ENCODE data around the gene ZNF385B.

ZNF385B gene

GRCh38 chr2:179410552-179411356 is 450.7 kb downstream of the ZNF385B start:
- H2AFZ ChIP-seq (ENCODE audit: low read length): peak overlapping the region; percentile 49
- DNase-seq: peak; percentile 68
- no peaks in the 10 kb centered on the region for H3F3A ChIP-seq (ENCODE audit: insufficient read depth, low read length)
- no peak overlapping the region for H3K27ac ChIP-seq (ENCODE audit: low read length)
- H3K27me3 ChIP-seq (replicated peaks; ENCODE audit: insufficient read depth, low read length): no peaks in the 10 kb centered on the region
- no peaks in the 10 kb centered on the region for H3K79me2 ChIP-seq (ENCODE audit: low read length)
- no peaks in the 10 kb centered on the region for H3K9me2 ChIP-seq (replicated peaks; ENCODE audit: insufficient read depth, low read length)
- no peak overlapping the region for H3K9ac ChIP-seq (ENCODE audit: low read length)
- H3K4me2 ChIP-seq (ENCODE audit: low read depth, low read length): peak overlapping the region; percentile 20; the same call in 1 of the 2 replicates
- no peaks in the 10 kb centered on the region for H3K4me1 ChIP-seq (ENCODE audit: low read length)
- no peak overlapping the region for H3K4me3 ChIP-seq (ENCODE audit: low read length)
- H3K9me3 ChIP-seq (replicated peaks; ENCODE audit: insufficient read depth, low read length): no peaks in the 10 kb centered on the region
- TF ChIP-seq EZH2 (optimal IDR thresholded peaks at IDR 0.05; ENCODE audit: low read depth, low read length): no peak
- TF ChIP-seq, protein P1, sequence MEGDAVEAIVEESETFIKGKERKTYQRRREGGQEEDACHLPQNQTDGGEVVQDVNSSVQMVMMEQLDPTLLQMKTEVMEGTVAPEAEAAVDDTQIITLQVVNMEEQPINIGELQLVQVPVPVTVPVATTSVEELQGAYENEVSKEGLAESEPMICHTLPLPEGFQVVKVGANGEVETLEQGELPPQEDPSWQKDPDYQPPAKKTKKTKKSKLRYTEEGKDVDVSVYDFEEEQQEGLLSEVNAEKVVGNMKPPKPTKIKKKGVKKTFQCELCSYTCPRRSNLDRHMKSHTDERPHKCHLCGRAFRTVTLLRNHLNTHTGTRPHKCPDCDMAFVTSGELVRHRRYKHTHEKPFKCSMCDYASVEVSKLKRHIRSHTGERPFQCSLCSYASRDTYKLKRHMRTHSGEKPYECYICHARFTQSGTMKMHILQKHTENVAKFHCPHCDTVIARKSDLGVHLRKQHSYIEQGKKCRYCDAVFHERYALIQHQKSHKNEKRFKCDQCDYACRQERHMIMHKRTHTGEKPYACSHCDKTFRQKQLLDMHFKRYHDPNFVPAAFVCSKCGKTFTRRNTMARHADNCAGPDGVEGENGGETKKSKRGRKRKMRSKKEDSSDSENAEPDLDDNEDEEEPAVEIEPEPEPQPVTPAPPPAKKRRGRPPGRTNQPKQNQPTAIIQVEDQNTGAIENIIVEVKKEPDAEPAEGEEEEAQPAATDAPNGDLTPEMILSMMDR (IDR thresholded peaks at IDR 0.05; ENCODE audit: low read length): peak; percentile 83
- H3K36me3 ChIP-seq (replicated peaks; ENCODE audit: insufficient read depth, low read length): no peaks in the 10 kb centered on the region
- H4K20me1 ChIP-seq (ENCODE audit: insufficient read depth, low read length): no peaks in the 10 kb centered on the region

GRCh38 chr2:179403624-179404023 is 457.8 kb downstream of the ZNF385B start:
- Histone ChIP-seq H3K27me3 (replicated peaks; ENCODE audit: insufficient read depth, low read length) (no peaks in the 10 kb centered on the region), H3F3A (ENCODE audit: insufficient read depth, low read length) (no peaks in the 10 kb centered on the region), H4K20me1 (ENCODE audit: insufficient read depth, low read length) (no peaks in the 10 kb centered on the region), H3K9me3 (replicated peaks; ENCODE audit: insufficient read depth, low read length) (no peaks in the 10 kb centered on the region), H3K9me2 (replicated peaks; ENCODE audit: insufficient read depth, low read length) (no peaks in the 10 kb centered on the region), H3K4me2 (ENCODE audit: low read depth, low read length) (no peak overlapping the region), H3K79me2 (ENCODE audit: low read length) (no peaks in the 10 kb centered on the region), H3K9ac (ENCODE audit: low read length) (no peak overlapping the region), H3K36me3 (replicated peaks; ENCODE audit: insufficient read depth, low read length) (no peaks in the 10 kb centered on the region), H3K4me1 (ENCODE audit: low read length) (no peaks in the 10 kb centered on the region), H3K27ac (ENCODE audit: low read length) (no peak overlapping the region), H2AFZ (ENCODE audit: low read length) (no peak overlapping the region), H3K4me3 (ENCODE audit: low read length) (no peak overlapping the region)
- no peak for DNase-seq
- TF ChIP-seq, protein P1 (IDR thresholded peaks at IDR 0.05; ENCODE audit: low read length): no peak
- no peak for TF ChIP-seq EZH2phosphoT487 (IDR thresholded peaks at IDR 0.05; ENCODE audit: low read length)
- TF ChIP-seq EZH2 (optimal IDR thresholded peaks at IDR 0.05; ENCODE audit: low read depth, low read length): no peak

DNA sequence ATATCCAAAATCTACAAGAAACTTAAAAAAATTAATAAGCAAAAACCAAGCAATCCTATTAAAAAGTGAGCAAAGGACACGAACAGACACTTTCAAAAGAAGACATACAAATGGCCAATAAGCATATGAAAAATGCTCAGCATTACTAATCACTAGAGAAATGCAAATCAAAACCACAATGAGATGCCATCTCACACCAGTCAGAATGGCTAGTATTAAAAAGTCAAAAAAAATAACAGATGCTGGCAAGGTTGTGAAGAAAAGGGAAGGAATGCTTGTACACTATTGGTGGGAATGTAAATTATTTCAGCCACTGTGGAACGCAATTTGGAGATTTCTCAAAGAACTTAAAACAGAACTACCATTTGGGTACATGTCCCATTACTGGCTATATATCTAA is 467.9 kb downstream of the ZNF385B start:
- H3K4me3 ChIP-seq (ENCODE audit: low read length): no peak overlapping the region
- H3K79me2 ChIP-seq (ENCODE audit: low read length): no peaks in the 10 kb centered on the region
- H3K27ac ChIP-seq (ENCODE audit: low read length): no peak overlapping the region
- TF ChIP-seq EZH2 (optimal IDR thresholded peaks at IDR 0.05; ENCODE audit: low read depth, low read length): no peak
- TF ChIP-seq EZH2phosphoT487 (IDR thresholded peaks at IDR 0.05; ENCODE audit: low read length): no peak
- no peaks in the 10 kb centered on the region for H3K9me2 ChIP-seq (replicated peaks; ENCODE audit: insufficient read depth, low read length)
- H4K20me1 ChIP-seq (ENCODE audit: insufficient read depth, low read length): no peaks in the 10 kb centered on the region
- no peak overlapping the region for H3K9ac ChIP-seq (ENCODE audit: low read length)
- DNase-seq: no peak
- no peaks in the 10 kb centered on the region for H3K4me1 ChIP-seq (ENCODE audit: low read length)
- H3K4me2 ChIP-seq (ENCODE audit: low read depth, low read length): no peak overlapping the region
- no peak overlapping the region for H2AFZ ChIP-seq (ENCODE audit: low read length)
- no peaks in the 10 kb centered on the region for H3K9me3 ChIP-seq (replicated peaks; ENCODE audit: insufficient read depth, low read length)
- H3F3A ChIP-seq (ENCODE audit: insufficient read depth, low read length): no peaks in the 10 kb centered on the region
- no peaks in the 10 kb centered on the region for H3K36me3 ChIP-seq (replicated peaks; ENCODE audit: insufficient read depth, low read length)
- no peaks in the 10 kb centered on the region for H3K27me3 ChIP-seq (replicated peaks; ENCODE audit: insufficient read depth, low read length)

Measured in MM.1S (cell line).